K562 (cell line): Measurements from ENCODE around the gene TCEA3. TPM values are rescaled to one million over a fixed set of nuclear protein-coding genes. Genes with fewer than 3 reads are reported as not detected.

ENCODE experiments used
- ELK1 ChIP-seq: sonication (generic); formaldehyde crosslinking; IDR thresholded peaks from 2 replicates; pipeline ENCODE4 v1.8.1; 2022; ENCODE audit warnings: missing genetic modification reagents
- HNRNPL ChIP-seq: fragments of 200-400 bp; formaldehyde crosslinking; IDR thresholded peaks from 2 replicates; pipeline ENCODE4 v1.6.1; 2017; ENCODE audit warnings: low read depth, mild to moderate bottlenecking, low read length
- MGA ChIP-seq: fragments of 450-650 bp; IDR thresholded peaks from 2 replicates; pipeline ENCODE4 v1.6.1; 2016; ENCODE audit warnings: mild to moderate bottlenecking, moderate library complexity
- MLLT1 ChIP-seq, 2 experiments: fragments of 450-650 bp; IDR thresholded peaks; 2 replicates each; pipeline ENCODE4 v1.6.1; 2016
- MNT ChIP-seq, 2 experiments: fragments of 450-650 bp; conservative IDR thresholded peaks; 2 replicates each; pipeline ENCODE4 v1.6.1; 2017; ENCODE audit warnings: mild to moderate bottlenecking in 2 of 2, moderate library complexity in 2 of 2
- SIN3A ChIP-seq, 2 experiments: fragments of 150-350 bp in 1 of 2; IDR thresholded peaks; 2 replicates each; pipeline ENCODE4 v1.6.1; 2011 to 2016; ENCODE audit warnings: borderline replicate concordance in 2 of 2, low read depth in 2 of 2, low read length in 2 of 2, mild to moderate bottlenecking in 2 of 2, moderate library complexity in 2 of 2; ENCODE audit not compliant: control insufficient read depth in 1 of 2
- SIX5 ChIP-seq, 2 experiments: IDR thresholded peaks; 2 replicates each; pipeline ENCODE4 v1.6.1; 2011; ENCODE audit warnings: low read length in 2 of 2, borderline replicate concordance in 1 of 2, low read depth in 1 of 2, mild to moderate bottlenecking in 1 of 2, moderate library complexity in 1 of 2; ENCODE audit not compliant: insufficient read depth in 1 of 2
- TGIF2 ChIP-seq: sonication (generic); formaldehyde crosslinking; IDR thresholded peaks from 2 replicates; pipeline ENCODE4 v1.8.1; 2022; ENCODE audit warnings: mild to moderate bottlenecking, missing genetic modification reagents, moderate library complexity
- polyA plus RNA-seq, 8 experiments: library from polyadenylated mRNA; depleted of rRNA in 4 of 8; stranded (reverse) in 5 of 8; unstranded in 3 of 8; fragments of >200 nt; fragmentation: Nextera tagmentation in 2 of 8; fragmentation: Illumina TruSeq in 1 of 8; extraction: Ambion mirVana in 2 of 8; extraction: Trizol in 1 of 8; gene quantifications; 2 replicates each; pipeline versions ENCODE4 v1.2.1 to v1.2.3, GENCODE V29; 2011 to 2014; ENCODE audit warnings: inconsistent platforms in 1 of 8, missing spikeins in 1 of 8
- total RNA-seq, 7 experiments: library from RNA; depleted of rRNA in 6 of 7; stranded (reverse); fragments of >200 nt in 6 of 7; fragmentation: Illumina TruSeq in 2 of 7; extraction: Trizol in 2 of 7; gene quantifications; 2 replicates each; pipeline versions ENCODE4 v1.2.1 to v1.2.3, GENCODE V29; 2011 to 2021; ENCODE audit warnings: low replicate concordance in 1 of 7

The TCEA3 gene
- total and polyA plus RNA-seq, 9 of the 15 experiments (the other 6 are each of a cell fraction or from before 2014, with no cell fraction given): 0.03 to 0.55 (median 0.36) TPM

- TF ChIP-seq MGA: peak; percentile 82
- TF ChIP-seq ELK1: no peak
- 0 out of 4 replicates have a peak, but pooled peaks of 1 of the 2 experiments have one; percentile 11 for TF ChIP-seq SIN3A (IDR thresholded peaks at IDR 0.05; ENCODE audit: borderline replicate concordance in 2 of 2, control insufficient read depth in 1 of 2, low read depth in 2 of 2, low read length in 2 of 2)
- peak; percentile 41; the same call in 1 of the 2 replicates for TF ChIP-seq HNRNPL
- peak; percentile 97 for TF ChIP-seq TGIF2 (CRISPR knock-in tag)
- TF ChIP-seq SIX5 (IDR thresholded peaks at IDR 0.05; ENCODE audit: borderline replicate concordance in 1 of 2, insufficient read depth in 1 of 2, low read depth in 1 of 2, low read length in 2 of 2): no peak
- TF ChIP-seq MNT (conservative IDR thresholded peaks at IDR 0.05): peak in 1 of 2 experiments; percentile 27; a peak in 1 of 4 replicates
- peak in 1 of 2 experiments; percentile 70; a peak in 2 of 4 replicates for TF ChIP-seq MLLT1 (IDR thresholded peaks at IDR 0.05)
Observed at GRCh38 chr1:23343221-23344110, 81.1 kb downstream of the TCEA3 start (continued).
